ENCODE results near the gene ROR2.

ROR2 gene

DNA sequence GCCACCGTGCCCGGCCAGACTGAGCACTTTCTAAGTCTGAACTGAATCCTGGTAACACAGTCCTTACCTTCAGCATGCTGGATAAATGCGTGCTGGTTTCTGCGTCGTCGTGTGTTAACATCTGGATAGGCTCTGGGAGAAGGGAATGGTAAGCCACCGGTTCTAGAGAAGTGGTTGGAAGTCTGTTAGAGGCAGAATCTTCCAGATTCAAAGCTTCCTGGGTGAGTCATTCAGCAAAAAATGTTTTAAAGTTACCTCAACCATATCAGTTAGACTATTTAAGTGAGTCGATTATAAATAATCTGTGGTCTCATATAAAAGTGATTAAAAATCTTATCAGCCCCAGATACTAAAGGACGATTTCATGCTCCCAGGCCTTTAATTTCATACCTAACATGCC is 269.9 kb downstream of the ROR2 start:
- no peak for DNase-seq (ENCODE audit: extremely low read depth, low read depth)
- TF ChIP-seq, protein P1, sequence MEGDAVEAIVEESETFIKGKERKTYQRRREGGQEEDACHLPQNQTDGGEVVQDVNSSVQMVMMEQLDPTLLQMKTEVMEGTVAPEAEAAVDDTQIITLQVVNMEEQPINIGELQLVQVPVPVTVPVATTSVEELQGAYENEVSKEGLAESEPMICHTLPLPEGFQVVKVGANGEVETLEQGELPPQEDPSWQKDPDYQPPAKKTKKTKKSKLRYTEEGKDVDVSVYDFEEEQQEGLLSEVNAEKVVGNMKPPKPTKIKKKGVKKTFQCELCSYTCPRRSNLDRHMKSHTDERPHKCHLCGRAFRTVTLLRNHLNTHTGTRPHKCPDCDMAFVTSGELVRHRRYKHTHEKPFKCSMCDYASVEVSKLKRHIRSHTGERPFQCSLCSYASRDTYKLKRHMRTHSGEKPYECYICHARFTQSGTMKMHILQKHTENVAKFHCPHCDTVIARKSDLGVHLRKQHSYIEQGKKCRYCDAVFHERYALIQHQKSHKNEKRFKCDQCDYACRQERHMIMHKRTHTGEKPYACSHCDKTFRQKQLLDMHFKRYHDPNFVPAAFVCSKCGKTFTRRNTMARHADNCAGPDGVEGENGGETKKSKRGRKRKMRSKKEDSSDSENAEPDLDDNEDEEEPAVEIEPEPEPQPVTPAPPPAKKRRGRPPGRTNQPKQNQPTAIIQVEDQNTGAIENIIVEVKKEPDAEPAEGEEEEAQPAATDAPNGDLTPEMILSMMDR (IDR thresholded peaks at IDR 0.05; ENCODE audit: low read depth, low read length, missing control alignments) = no peak
- no peak overlapping the region for H3K4me3 ChIP-seq (replicated peaks; ENCODE audit: low read depth, low read length)

DNA sequence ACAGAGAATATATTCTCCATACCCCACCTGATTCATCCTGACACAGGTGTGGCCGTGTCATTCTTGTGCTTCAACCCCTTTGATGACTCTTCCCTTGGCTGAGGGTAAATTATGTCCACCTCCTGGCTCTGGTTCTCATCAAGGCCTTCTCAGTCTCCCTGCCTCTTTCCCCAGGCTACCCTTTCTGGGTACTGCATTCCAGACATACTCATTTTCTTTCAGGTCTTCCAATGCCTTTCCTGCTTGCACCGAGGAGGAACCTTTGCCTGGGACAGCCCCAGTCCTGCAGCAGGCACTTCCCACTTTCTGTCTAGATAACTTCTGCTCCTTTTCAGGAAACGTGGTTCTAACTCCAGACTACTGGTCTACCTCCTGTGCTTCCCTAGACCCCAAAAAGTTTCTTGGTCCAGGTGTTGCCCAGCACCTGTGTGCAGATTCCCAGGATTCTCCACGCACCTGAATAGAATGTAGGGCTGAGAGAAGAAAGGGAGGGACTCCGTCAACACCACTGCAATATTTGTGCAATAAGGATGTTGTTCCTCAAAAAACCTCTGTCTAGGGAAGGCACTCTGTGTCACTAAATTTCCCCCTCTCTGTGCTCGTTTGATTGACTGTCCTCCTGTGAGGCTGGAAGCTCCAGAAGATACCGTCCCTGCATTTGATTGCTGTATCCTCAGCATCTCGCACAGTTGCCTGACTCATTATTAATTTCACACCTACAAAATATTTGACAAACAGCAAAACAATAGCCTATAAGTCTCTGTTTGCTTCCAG is 271.0 kb downstream of the ROR2 start:
- no peak for DNase-seq (ENCODE audit: extremely low read depth, low read depth)
- TF ChIP-seq, protein P1 (IDR thresholded peaks at IDR 0.05; ENCODE audit: low read depth, low read length, missing control alignments) = no peak
- no peak overlapping the region for H3K4me3 ChIP-seq (replicated peaks; ENCODE audit: low read depth, low read length)

DNA sequence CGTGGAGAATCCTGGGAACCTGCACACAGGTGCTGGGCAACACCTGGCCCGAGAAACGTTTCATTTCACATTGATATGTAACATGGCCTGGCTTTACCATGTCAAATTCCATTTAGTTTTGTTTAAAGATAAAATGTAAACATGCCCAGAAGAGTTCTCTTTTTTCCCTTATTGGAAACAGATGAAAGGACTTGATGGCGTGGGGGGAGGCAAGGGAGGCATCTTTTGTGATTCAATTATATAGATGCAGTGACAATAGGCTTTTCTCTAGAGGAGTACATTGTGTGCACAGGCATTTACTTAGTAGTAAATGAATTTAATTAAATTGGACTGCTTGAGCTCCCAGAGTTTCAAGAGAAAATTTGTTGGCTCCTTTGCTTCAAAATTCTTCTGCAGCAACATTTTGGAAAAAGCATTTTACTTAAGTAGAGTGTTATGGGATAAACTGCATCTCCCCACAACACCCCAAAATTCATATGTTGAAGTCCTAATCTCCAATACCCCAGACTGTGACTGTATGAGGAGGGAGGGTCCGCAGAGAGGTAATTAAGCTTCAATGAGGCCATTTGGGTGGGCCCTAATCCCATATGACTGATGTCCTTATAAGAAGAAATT is 272.1 kb downstream of the ROR2 start:
- TF ChIP-seq, protein P1 (IDR thresholded peaks at IDR 0.05; ENCODE audit: low read depth, low read length, missing control alignments) = no peak

DNA sequence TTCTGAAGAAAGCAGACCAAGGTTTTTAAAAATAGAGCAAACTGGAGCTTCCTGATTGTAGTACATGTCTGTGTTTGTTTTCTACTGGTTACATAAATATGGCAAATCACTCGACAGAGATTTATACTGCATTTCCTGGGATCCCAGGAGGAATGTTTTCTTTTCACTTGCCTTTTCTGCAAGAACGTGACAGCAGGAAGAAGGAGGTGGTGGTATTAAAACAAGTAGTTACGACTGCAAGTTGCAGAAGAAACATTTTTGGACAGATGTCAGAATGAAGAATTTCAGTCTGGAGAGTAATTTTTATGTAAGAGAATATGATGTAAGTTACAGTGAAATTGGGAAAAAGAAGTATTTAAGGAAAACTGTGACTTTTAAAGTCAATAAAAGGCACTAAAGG is 272.7 kb downstream of the ROR2 start:
- no peak overlapping the region for H3K4me3 ChIP-seq (replicated peaks; ENCODE audit: low read depth, low read length)
- TF ChIP-seq, protein P1 (IDR thresholded peaks at IDR 0.05; ENCODE audit: low read depth, low read length, missing control alignments) = no peak
- DNase-seq (ENCODE audit: extremely low read depth, low read depth) = no peak

More for the DNA sequence above, 272.1 kb downstream of the ROR2 start:
- no peak for DNase-seq (ENCODE audit: extremely low read depth, low read depth)
- no peak overlapping the region for H3K4me3 ChIP-seq (replicated peaks; ENCODE audit: low read depth, low read length)

DNA sequence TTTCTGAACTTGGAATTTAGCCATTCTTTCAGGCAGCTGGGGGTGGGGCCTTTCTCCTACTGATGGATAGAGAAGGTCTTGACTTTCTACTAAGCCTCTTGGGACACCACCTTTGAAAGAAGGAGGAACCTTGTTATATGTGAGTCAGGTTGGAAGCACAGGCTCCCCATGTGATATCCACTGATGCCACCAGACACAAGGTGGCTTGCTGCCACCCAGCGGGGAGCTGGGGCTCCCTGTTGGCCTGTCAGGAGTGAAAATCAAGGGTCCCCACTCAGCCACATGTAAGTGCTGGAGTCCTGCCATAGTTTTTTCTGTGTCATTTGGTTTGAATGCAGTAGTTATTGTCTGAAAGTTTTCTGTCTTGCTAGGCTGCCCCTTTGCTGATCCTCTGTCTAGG is 274.0 kb downstream of the ROR2 start:
- H3K4me3 ChIP-seq (replicated peaks; ENCODE audit: low read depth, low read length) = no peak overlapping the region
- TF ChIP-seq, protein P1 (IDR thresholded peaks at IDR 0.05; ENCODE audit: low read depth, low read length, missing control alignments) = peak; percentile 13
- no peak for DNase-seq (ENCODE audit: extremely low read depth, low read depth)

DNA sequence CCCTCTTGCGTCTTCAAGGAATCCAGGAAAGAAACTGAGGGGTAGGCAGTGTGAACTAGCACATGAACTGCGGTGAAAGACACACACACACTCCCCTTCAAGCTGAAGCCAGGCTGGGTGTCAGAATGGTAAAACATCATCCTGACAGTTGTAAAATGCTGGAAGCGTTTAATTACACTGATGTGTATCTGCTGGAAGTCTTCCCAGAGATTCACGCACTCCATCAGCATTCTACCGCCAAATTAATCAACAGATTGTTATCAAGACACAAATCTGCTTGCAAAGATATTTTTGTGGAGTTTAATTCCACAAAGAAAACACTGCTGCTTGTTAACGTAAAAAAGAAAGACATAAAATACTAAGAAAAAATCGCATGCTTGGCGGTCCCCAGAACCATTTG is 285.4 kb downstream of the ROR2 start:
- TF ChIP-seq, protein P1 (IDR thresholded peaks at IDR 0.05; ENCODE audit: low read depth, low read length, missing control alignments) = no peak
- DNase-seq (ENCODE audit: extremely low read depth, low read depth) = no peak
- H3K4me3 ChIP-seq (replicated peaks; ENCODE audit: low read depth, low read length) = no peak overlapping the region

All from HFF-Myc (cell line).